ENCODE measurements around the gene ZNF345.
A peak's percentile ranks its signal among the peaks of the same experiment; 100 is the strongest.

Gene ZNF345

GRCh38 chr19:36850559-36851442 is at the start of gene ZNF345:
Gene ZNF345 (plus strand): TSS chr19:36850876. CDS start chr19:36876831, 25,955 bp downstream.
- DNase-seq = peak; percentile 89

GRCh38 chr19:36805364-36805763 is 45.3 kb upstream of the ZNF345 start:
- DNase-seq = no peak

- DNase-seq = no peak
Observed at GRCh38 chr19:36807029-36807428, 43.6 kb upstream of the ZNF345 start.

GRCh38 chr19:36819130-36819630 is 31.5 kb upstream of the ZNF345 start:
- no peak for DNase-seq

- DNase-seq = no peak
Observed at GRCh38 chr19:36821758-36822157, 28.9 kb upstream of the ZNF345 start.

GRCh38 chr19:36833430-36833829 is 17.2 kb upstream of the ZNF345 start:
- no peak for DNase-seq

GRCh38 chr19:36837176-36837905 is 13.3 kb upstream of the ZNF345 start:
- DNase-seq = no peak

- peak; percentile 60 for DNase-seq
Observed at GRCh38 chr19:36837906-36838783, 12.5 kb upstream of the ZNF345 start, which contains the start of gene ZNF790. Gene ZNF790 (minus strand): TSS chr19:36838387. CDS start chr19:36825619, 12,768 bp downstream.

- DNase-seq = no peak
Observed at GRCh38 chr19:36838784-36839324, 11.8 kb upstream of the ZNF345 start.

- DNase-seq = no peak
Observed at GRCh38 chr19:36847968-36848367, 2.7 kb upstream of the ZNF345 start.

- DNase-seq = peak; percentile 73
Observed at GRCh38 chr19:36849701-36850558, 746 bp upstream of the ZNF345 start.

- no peak for DNase-seq
Observed at GRCh38 chr19:36851898-36852297, 1.2 kb downstream of the ZNF345 start.

GRCh38 chr19:36876993-36877938 is 26.6 kb downstream of the ZNF345 start:
- DNase-seq = no peak

GRCh38 chr19:36891768-36892357 is 41.2 kb downstream of the ZNF345 start:
- DNase-seq = no peak

- no peak for DNase-seq
Observed at GRCh38 chr19:36894849-36895383, 44.2 kb downstream of the ZNF345 start.

- no peak for DNase-seq
Observed at GRCh38 chr19:36898422-36898821, 47.7 kb downstream of the ZNF345 start.

GRCh38 chr19:36915992-36916830 is 65.5 kb downstream of the ZNF345 start, which contains the start of the genes ZNF568 and ZNF829:
Gene ZNF568 (plus strand): TSS chr19:36916332. CDS start chr19:36922771, 6,439 bp downstream.
Gene ZNF829 (minus strand): TSS chr19:36916291. CDS start chr19:36915167, 1,124 bp downstream.
- DNase-seq = peak; percentile 53

GRCh38 chr19:36916991-36917390 is 66.3 kb downstream of the ZNF345 start:
- no peak for DNase-seq

All from NCI-H2029 treated with DMSO at 0.1 percent for 48 hours (cell line).